Measurements from ENCODE around the gene ATP8B2.
"Not testable (repeated sequence)": the region's sequence is repeated elsewhere in the genome, so short reads cannot be mapped to it uniquely, and the experiment has no call there.

ATP8B2 gene

GRCh38 chr1:154347961-154348360 lies 22.6 kb downstream of the ATP8B2 start:
- no peak for DNase-seq

- DNase-seq: no peak
Measured at GRCh38 chr1:154348429-154349076, 23.2 kb downstream of the ATP8B2 start.

DNA sequence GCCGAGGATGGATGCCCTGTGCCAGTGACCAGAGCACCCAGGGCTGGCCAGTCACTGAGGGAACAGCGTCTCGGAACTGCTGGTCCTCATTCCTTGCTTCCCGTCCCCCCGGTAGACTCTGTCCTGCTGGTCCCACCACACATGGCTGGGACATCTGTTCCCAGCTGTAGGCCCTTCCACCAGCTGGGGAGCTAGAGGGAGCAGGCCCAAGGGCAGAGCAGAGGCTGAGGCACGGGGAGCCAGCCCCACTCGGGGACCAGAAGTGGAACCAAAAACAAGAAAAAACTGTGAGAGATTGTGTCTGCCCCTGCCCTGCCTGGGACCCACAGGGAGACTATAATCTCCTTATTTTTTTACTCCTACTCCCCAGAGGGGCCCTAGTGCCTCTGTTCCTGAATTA lies 23.8 kb downstream of the ATP8B2 start:
- no peak for DNase-seq

- DNase-seq: no peak
Measured at GRCh38 chr1:154350383-154350782, 25.1 kb downstream of the ATP8B2 start.

- no peak for DNase-seq
Measured at GRCh38 chr1:154351363-154352068, 26.2 kb downstream of the ATP8B2 start.

DNA sequence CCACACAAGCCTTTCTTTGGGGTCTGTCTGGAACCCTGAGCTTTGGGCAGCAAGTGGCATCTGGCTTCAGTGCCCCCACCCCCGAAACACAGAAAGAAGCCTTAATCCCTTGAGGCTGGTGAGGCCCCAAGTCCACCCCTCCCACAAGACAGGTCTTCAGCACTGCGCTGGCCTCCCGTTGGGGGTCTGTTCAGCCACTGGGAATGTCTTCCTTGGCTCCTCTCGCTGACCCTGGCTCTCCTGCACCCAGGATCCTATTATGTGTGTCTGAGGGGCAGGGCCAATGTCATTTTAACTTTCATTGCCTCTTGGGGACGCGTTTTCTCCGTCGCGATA lies 26.9 kb downstream of the ATP8B2 start:
- no peak for DNase-seq

GRCh38 chr1:154352581-154353459 lies 27.5 kb downstream of the ATP8B2 start:
- DNase-seq: peak; percentile 83

- no peak for DNase-seq
Measured at GRCh38 chr1:154353460-154353904, 28.2 kb downstream of the ATP8B2 start.

DNA sequence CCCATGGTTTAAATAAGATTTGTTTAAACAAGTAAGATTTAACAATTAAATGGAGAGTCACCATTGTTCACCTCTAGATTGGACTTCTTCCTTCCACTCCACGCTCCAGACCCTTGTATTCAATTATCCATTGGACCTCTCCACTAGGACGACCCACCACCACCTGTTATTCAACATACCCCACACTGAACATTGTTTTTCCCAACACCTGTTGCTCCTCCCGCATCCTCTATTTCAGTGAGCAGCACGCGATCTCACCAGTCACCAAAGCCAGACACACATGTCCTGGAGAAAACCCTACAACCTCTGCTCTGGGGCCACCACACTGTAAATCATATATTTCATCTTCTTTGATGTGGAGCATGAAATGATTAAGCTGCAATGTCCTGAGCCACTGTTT lies 28.6 kb downstream of the ATP8B2 start:
- no peak for DNase-seq

- no peak for DNase-seq
Measured at GRCh38 chr1:154358519-154358918, 33.2 kb downstream of the ATP8B2 start.

GRCh38 chr1:154360288-154360687 lies 35.0 kb downstream of the ATP8B2 start:
- no peak for DNase-seq

- not testable (repeated sequence) for DNase-seq
Measured at GRCh38 chr1:154360881-154361280, 35.6 kb downstream of the ATP8B2 start.

DNA sequence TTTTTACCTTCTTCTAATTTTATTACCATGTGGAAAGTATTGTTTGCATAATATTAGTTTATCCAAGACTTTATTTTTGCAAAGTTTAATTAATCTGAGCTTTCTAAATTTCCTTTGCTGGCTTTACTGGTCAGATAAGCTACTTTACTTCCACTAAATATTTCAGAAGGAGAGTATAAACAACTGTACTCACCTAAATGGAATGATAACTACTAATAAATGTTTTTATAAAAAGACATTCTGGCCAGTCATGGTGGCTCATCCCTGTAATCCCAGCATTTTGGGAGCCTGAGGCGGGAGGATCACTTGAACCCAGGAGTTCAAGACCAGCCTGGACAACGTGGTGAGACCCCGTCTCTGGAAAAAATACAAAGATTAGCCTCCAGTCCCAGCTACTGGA lies 36.0 kb downstream of the ATP8B2 start:
- DNase-seq: no peak

DNA sequence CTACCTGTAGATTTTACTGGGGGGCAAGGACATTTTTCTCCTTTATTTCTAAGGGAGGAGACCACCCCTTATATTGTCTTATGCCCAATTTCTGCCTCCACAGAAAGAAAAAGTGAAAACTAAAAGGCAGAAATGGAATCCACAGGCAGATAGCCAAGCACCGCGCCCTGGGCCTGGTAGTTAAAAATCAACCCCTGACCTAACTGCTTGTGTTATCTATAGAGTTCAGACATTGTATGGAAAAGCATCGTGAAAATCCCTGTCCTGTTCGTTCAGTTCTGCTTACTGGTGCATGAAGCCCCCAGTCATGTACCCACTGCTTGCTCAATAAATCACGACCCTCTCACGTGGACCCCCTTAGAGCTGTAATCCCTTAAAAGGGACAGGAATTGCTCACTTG lies 46.1 kb downstream of the ATP8B2 start:
- DNase-seq: no peak

DNA sequence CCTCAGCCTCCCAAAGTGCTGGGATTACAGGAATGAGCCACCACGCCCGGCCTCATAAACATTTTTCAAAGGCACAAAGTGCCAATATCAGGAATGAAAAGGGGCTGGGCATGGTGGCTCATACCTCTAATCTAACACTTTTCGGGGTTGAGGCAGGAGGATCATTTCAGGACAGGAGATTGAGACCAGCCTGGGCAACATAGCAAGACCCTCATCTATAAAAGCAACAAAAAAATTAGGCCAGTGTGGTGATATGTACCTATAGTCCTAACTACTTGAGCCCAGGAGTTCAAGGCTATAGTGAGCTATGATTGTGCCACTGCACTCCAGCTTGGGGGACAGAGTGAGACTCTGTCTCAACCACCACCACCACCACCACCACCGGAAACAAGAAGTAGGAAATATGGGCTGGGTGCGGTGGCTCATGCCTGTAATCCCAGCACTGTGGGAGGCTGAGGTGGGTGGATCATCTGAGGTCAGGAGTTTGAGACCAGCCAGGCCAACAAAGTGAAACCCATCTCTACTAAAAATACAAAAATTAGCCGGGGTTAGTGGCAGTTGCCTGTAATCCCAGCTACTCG lies 48.5 kb downstream of the ATP8B2 start:
- not testable (repeated sequence) for DNase-seq

GRCh38 chr1:154379301-154379700 lies 54.0 kb downstream of the ATP8B2 start:
- peak; percentile 19 for DNase-seq

DNA sequence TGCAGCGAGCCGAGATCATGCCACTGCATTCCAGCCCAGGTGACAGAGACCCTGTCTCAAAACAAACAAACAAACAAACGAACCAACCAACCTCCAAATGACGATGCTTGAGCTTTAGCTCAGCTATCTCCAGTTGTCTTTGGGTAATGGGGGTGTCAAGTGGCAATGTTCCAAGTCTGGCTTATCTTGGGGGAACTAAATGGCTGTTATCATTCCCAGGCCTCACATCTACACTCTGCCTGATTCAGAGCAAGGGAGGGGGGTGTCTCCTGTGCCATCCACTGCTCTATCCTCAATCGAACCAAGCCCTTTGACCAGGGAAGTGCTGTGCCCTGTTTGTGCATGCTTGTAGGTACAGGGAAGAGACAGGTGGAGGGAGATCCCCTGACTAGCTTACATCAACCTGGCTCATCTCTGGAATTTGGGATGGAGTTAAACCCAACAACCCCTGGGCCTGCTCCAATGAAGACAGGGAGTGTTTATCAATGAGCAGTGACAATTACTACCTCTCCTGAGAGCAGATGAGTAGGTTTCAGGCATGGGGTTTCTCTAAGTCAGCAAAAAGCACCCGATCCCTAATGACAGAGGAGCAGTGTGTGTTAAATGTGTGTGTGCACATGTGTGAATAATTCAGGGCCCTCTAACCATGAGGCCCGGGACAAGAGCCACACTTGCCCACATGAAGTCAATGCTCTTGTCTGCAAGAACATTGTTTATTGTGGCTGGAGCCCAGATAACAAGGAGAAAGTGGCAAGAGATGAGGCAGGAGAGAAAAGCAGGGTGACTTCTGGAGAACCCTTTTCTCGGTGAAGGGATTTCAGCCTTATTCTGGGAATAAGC lies 59.5 kb downstream of the ATP8B2 start:
- peak; percentile 28 for DNase-seq

- DNase-seq: peak; percentile 92
Measured at GRCh38 chr1:154386643-154387352, 61.5 kb downstream of the ATP8B2 start.

GRCh38 chr1:154391086-154391770 lies 65.9 kb downstream of the ATP8B2 start:
- DNase-seq: peak; percentile 21

DNA sequence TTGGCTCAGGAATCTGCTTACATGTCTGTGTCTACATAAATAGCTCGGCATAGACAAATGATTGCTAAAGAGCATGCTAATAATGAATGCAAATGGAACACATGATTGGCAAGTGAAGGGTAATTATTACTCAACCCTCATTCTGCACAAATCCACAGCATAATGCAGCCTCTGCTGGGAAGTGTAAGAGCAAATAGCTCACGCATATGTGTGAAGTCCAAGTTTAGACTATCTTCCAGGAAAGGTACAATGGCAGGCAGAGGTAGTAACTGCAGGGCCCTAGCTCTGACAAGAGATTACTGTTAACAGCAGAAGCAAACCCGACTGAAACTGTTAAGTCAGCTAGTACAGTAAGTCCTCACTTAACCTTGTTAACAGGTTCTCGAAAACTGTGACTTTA lies 72.8 kb downstream of the ATP8B2 start:
- peak; percentile 13 for DNase-seq

DNA sequence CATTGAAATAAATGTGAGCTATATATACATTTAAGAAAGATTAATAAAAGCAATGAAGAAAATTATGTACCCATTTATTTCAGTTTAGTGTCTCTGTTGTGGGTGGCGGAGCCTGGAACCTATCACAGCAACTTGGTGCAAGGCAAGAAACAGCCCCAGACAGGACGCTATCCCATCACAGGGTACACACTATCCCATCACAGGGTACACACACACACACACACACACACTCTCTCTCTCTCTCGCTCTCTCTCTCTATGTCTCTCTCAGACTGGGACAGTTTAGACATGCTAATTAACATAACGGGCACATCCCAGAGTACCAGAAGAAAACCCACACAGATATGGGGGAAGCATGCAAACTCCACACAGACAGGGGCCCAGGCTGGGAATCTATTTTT lies 73.4 kb downstream of the ATP8B2 start:
- DNase-seq: no peak
